ENCODE measurements around the gene SMIM30.

- TF ChIP-seq, protein P1, sequence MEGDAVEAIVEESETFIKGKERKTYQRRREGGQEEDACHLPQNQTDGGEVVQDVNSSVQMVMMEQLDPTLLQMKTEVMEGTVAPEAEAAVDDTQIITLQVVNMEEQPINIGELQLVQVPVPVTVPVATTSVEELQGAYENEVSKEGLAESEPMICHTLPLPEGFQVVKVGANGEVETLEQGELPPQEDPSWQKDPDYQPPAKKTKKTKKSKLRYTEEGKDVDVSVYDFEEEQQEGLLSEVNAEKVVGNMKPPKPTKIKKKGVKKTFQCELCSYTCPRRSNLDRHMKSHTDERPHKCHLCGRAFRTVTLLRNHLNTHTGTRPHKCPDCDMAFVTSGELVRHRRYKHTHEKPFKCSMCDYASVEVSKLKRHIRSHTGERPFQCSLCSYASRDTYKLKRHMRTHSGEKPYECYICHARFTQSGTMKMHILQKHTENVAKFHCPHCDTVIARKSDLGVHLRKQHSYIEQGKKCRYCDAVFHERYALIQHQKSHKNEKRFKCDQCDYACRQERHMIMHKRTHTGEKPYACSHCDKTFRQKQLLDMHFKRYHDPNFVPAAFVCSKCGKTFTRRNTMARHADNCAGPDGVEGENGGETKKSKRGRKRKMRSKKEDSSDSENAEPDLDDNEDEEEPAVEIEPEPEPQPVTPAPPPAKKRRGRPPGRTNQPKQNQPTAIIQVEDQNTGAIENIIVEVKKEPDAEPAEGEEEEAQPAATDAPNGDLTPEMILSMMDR (conservative IDR thresholded peaks at IDR 0.05; ENCODE audit: low read depth, low read length): no peak
- no peak for TF ChIP-seq EZH2 (IDR thresholded peaks at IDR 0.05; ENCODE audit: low read length, unreplicated experiment)
- TF ChIP-seq EZH2phosphoT487 (IDR thresholded peaks at IDR 0.05; ENCODE audit: borderline replicate concordance, low read length): no peak
Measured at GRCh38 chr7:113143486-113144257, 25.3 kb upstream of the SMIM30 start.

Data from PC-3 (cell line).